Sciatic nerve (tissue), 2 donors: ENCODE measurements around the gene COPRS. TPM values are rescaled to one million over a fixed set of nuclear protein-coding genes. Genes with fewer than 3 reads are reported as not detected.

Source experiments
- ATAC-seq: fragments of 200-7000 bp; cut with Tn5 transposase; one replicate; pipeline ENCODE4 v1.9.1; 2020; ENCODE audit warnings: mild to moderate bottlenecking, moderate library complexity
- DNase-seq: peaks from one replicate; pipeline ENCODE4 v3.0.0-alpha.2; 2020; ENCODE audit warnings: low spot score
- intact Hi-C: fragments of 100-400 bp; cut with DNase I; formaldehyde crosslinking; loops from one replicate; pipeline ENCODE4 v1.14.2; 2022
- total RNA-seq: library from RNA; stranded (reverse); fragmentation: NEBNext Ultra II Directional; extraction: Animal tissue kit (Norgen Biotek cat#: 25700); gene quantifications from one replicate; pipeline ENCODE4 v1.2.1, GENCODE V29; 2021
- donor health status: DM: no; HTN: no; CAD: no.
- donor health status: DM: no; HTN: no; CAD: no.

COPRS gene, protein sequence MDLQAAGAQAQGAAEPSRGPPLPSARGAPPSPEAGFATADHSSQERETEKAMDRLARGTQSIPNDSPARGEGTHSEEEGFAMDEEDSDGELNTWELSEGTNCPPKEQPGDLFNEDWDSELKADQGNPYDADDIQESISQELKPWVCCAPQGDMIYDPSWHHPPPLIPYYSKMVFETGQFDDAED
- total RNA-seq, result 38.2 TPM

GRCh38 chr17:31858642-31859486 is at the start of gene COPRS:
COPRS (minus strand) TSS chr17:31859244; CDS start chr17:31859199, 45 bp downstream.
- intact Hi-C loops, result no loop called here
- DNase-seq (peak; percentile 91), ATAC-seq (peak; percentile 96)

DNA sequence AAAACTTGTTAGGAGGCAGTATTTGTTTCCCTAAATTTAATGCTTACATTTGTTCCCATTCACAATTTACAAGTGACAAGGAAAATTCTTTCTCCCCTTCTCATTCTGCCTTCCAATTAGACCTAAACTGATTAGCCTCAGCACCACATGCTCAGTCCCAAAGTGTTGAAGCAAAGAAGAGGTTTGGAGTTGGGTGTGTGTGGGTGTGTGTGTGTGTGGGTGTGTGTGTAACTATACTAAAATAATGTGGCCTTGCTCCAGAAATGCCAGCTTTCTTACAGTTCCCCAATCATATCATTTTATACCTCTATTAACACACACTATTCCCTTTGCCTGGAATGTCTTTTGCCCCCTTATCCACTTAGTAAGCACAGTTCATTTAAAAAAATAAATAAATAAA is 49.3 kb upstream of the COPRS start:
- DNase-seq (no peak), ATAC-seq (no peak)
- intact Hi-C loops, result no loop called here

GRCh38 chr17:31907342-31907962 is 48.4 kb upstream of the COPRS start:
- ATAC-seq (peak; percentile 52), DNase-seq (peak; percentile 76)
- intact Hi-C loops, result no loop called here

DNA sequence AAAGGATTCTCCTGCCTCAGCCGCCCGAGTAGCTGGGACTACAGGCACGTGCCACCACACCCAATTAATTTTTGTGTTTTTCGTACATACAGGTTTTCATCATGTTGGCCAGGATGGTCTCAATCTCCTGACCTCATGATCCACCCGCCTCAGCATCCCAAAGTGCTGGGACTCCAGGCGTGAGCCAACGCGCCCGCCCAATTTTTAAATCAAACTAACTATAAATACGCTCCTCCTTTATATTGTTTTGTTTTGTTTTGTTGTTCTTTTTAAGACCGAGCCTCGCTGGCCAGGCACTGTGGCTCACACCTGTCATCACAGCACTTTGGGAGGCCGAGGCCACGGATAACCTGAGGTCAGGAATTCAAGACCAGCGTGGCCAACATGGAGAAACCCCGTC is 44.4 kb upstream of the COPRS start:
- no peak for ATAC-seq
- no peak for DNase-seq
- intact Hi-C loops, result no loop called here

DNA sequence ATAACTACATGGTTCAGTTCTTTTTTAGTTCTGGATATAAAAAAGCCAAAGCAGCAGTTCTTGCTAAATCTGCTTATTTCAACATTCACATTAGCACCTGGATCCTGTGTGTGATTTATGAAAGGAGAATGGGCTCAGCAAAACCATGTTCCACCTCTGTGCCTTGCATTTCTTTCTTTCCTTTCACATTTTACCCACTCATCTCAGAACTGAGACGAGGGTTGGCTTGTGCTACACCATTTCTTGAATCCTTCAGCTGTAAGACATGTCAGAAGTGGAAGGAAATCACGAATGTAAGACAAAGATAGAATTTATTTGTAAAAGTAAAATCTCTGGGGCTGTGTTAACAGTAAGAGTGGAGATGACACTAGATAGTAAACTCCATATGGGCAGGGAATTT is 43.6 kb upstream of the COPRS start:
- no peak for ATAC-seq
- DNase-seq, result no peak
- intact Hi-C loops, result no loop called here

GRCh38 chr17:31900877-31901276 is 41.8 kb upstream of the COPRS start:
- ATAC-seq (no peak), DNase-seq (no peak)
- intact Hi-C loops, result no loop called here

- no peak for DNase-seq
- peak; percentile 60 for ATAC-seq
- intact Hi-C loops, result no loop called here
These were observed 29.1 kb upstream of the COPRS start for GRCh38 chr17:31888124-31888523.

GRCh38 chr17:31882571-31882970 is 23.5 kb upstream of the COPRS start:
- intact Hi-C loops, result no loop called here
- no peak for ATAC-seq
- no peak for DNase-seq

DNA sequence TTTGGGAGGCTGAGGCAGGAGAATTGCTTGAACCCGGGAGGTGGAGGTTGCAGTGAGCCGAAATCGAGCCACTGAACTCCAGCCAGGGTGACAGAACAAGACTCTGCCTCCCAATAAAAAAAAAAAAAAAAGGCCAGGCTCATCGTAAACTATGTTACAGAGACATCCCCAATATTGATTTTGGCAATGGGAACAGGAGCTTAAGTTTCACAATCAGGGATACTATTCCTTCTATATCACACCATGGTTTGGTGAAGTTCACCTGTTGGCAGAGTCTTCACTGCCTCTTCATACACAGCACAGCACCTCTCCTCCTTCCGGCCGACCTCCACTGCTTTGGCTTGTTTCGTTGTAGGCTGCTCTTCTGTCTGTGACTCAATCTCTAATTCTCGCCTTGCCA is 21.3 kb upstream of the COPRS start:
- DNase-seq, result no peak
- intact Hi-C loops, result no loop called here
- ATAC-seq, result no peak

GRCh38 chr17:31878703-31879073 is 19.6 kb upstream of the COPRS start:
- ATAC-seq, result no peak
- intact Hi-C loops, result no loop called here
- no peak for DNase-seq

DNA sequence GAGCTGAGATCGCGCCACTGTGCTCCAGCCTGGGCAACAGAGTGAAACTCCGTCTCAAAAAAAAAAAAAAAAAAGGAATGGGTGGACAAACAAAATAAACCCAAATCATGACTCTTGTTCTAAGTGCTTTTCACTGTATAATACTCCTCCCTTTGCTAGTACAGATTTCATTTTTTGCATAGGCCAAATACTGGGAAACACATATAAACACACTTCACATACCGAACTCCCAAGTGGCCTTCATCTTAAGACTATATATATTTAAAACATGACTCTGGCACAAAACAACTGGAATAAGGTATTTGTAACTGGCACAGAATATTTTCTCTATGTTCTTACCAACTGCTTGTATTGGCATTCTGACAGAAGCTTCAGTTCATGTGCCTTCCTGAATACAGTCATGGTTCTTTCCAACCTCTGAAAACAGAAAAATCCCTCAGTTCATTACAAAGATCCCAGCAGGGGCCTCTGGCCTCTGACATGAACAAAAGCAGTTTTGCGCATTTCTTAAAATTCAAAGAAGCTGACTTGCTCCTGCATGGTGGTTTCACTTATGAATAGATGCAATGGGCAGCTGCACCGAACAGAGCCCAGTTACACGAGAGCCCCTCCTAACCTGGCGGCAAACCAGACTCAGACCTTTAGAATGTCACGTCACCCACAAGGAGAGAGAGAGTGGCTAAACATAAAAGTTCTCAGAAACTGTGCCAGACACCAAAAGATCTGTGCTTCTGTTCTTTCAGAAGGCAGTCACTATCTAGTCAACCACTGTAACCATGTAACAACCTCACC is 19.1 kb upstream of the COPRS start:
- intact Hi-C loops, result no loop called here
- no peak for ATAC-seq
- no peak for DNase-seq

GRCh38 chr17:31877341-31877740 is 18.3 kb upstream of the COPRS start:
- intact Hi-C loops, result no loop called here
- DNase-seq (no peak), ATAC-seq (no peak)

- DNase-seq, result no peak
- ATAC-seq, result no peak
- intact Hi-C loops, result no loop called here
These were observed 16.0 kb upstream of the COPRS start for GRCh38 chr17:31875081-31875480.

DNA sequence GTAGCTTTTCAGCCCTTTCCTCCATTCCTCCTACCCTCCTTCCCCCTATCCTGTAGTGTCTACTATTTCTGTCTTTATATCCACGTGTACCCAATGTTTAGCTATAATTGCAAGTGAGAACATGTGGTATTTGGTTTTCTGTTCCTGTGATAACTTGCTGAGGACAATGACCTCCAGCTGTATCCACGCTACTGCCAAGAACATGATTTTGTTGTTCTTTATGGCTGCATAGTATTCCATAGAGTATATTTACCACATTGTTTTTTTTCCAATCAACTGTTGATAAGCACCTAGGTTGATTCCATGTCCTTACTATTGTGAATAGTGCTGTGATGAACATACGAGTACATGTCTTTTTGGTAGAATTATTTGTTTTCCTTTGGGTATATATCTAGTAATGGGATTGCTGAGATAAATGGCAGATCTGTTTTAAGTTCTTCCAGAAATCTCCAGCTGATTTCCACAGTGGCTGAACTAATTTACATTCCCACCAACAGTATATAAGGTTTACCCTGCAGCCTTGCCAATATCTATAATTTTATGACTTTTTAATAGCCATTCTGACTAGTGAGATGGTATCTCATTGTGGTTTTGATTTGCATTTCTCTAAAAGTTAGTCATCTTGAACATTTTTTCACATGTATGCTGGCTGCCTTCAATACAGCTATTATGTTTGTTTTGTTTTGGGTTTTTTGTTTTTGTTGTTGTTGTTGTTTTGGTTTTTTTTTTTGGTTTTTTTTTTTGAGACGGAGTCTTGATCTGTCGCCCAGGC is 10.9 kb upstream of the COPRS start:
- no peak for ATAC-seq

GRCh38 chr17:31869031-31869430 is 10.0 kb upstream of the COPRS start:
- intact Hi-C loops, result no loop called here
- no peak for ATAC-seq
- DNase-seq, result no peak

More for the DNA sequence above, 10.9 kb upstream of the COPRS start:
- intact Hi-C loops, result no loop called here
- no peak for DNase-seq

DNA sequence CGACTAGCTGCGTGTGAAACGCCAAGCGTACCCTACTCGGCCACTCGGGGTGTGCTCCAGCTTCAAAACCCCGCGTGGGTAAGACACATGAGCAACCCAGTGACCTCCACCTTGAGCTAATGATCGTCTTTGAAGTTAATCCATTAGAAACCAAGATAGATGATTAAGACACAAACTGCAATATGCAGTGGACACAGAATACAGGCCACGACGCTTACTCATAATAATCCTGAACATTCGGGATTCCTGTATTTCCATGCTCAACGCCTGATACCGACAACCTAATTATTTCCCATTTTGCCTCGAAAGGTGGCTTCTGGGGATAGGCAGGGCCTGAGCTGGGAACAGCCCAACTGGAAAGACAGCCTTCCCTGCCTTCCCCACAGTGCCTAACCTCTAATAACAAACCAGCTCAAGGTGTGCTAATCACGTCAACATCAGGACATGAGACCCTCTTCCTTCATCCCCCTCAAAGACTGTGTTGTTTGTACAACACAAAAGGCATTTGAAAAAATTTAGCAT is 504 bp upstream of the COPRS start:
- DNase-seq (no peak), ATAC-seq (peak; percentile 14)
- intact Hi-C loops, result no loop called here

DNA sequence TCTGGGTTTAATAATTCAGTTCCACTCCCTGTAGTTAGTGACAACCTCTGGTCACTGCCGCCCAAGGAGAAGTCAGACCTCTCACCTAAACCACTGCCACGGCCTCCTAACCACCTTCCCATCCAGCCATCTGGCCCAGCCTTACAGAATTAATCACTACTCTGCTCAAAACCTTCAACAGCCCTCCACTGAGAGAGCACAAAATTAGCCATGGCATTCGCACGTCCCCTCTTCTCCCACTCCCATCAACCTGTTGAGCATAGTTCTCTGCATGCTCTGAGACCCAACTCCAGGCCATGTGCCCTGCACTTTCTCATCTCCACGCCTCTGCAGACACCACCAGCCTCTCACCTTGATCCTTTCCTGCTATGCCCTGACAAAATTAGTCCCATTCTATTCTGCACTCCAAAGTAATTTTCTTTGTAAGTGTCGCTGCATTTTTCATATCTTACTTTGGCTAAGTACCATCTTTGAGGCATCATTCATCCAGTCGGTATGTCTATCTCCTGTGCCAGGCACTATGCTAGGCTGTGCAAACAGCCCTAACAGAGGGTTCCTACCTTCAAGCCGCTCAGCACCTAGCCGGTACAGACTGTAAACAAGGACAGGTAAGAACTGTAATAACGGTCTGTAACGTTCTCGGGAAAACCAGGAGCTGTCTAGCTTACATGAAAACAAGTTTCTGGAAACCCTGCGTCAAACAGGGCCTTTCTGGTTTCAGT is 963 bp downstream of the COPRS start:
- ATAC-seq (peak; percentile 28), DNase-seq (no peak)
- intact Hi-C loops, result no loop called here

DNA sequence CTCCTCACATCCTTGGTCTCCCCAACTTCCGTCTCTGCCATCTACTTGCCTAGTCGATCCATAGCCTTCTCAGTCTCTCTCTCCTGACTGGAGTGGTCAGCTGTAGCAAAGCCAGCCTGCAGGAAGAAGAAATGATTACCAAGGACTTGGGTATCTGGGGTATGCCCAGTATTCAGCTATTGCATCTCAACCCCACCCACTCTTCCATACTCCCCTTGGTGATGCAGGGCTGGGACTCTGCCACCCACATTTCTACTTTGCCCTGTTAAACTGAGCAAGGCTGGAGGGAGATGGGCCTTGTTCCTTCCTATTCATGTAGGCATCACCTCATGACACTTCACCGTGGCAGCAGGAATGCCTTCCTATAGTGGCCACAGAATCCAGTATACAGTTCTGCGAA is 2.3 kb downstream of the COPRS start:
- DNase-seq, result no peak
- ATAC-seq, result no peak
- intact Hi-C loops, result no loop called here
